HTR-8/SVneo (cell line): ENCODE data around the gene LRRC14B.

Experiments used
- DNase-seq: peaks from one replicate; pipeline ENCODE4 v3.0.0; 2011; ENCODE audit warnings: low spot score, mixed read lengths; ENCODE audit not compliant: insufficient read length
- FAIRE-seq: peaks from 2 replicates; lab custom pipeline; 2011; peaks lifted over from hg19 to GRCh38; lab: Jason Lieb, UNC

The LRRC14B gene

GRCh38 chr5:191036-191948 is at the start of gene LRRC14B:
LRRC14B (plus strand) TSS chr5:191495; CDS start chr5:191539, 44 bp downstream.
- DNase-seq = no peak
- no peak for FAIRE-seq

DNA sequence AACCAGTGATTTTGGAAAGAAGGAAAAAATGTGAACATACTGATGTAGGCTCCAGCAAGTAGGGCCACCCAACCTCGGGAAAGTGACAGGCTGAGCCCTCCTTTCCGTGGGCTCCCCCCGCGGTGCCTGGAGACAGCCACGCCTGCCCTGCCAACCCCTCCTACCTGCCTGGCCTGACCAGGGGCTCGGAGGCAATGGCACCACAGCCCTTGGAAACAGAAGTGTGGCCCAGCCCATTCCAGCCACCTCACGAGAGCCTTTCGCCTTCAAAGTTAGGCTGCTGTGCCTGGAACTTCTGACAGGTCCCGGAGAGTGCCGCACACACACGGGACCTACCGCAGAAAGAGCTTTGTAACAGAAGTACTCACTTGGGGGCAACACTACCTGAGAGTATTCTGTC is 49.5 kb upstream of the LRRC14B start:
- FAIRE-seq = no peak
- no peak for DNase-seq

GRCh38 chr5:142246-142810 is 49.0 kb upstream of the LRRC14B start:
- DNase-seq (no peak), FAIRE-seq (peak; percentile 98)

DNA sequence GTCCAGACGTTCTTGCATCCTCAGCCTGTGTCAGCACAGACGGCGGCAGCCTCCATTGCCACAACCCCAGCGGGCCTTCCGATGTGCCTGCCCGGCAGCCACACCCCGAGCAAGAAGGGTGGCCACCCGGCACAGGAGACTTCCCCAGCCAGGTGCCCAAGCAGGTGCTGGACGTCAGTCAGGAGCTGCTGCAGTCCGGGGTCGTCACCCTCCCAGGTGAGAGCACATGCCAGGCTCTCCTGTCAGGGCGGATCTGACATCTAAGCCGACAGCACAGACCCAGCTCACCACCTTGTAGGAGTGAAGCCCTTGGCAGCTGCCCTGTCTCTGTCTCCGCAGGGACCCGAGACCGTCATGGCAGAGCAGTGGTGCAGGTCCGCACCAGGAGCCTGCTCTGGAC is 48.3 kb upstream of the LRRC14B start:
- no peak for FAIRE-seq

DNA sequence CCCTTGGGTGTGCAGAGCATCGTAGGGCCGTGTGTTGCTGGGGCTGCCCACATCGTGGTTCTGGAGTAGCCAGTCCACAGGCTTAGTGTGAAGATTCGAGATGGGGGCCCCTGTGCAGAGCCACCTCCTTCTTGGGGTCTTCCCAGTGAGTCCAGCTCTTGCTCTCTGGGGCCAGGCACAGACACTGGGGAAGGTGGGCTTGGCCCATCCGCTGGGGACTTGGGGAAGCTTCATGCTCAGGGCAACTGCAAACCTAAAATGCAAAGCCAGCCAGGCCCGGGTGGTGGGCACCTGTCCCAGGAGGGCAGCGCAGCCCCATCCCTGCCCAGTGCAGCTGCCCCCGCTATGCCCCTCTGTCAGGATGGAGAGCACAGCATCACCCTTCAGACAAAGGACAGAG is 46.4 kb upstream of the LRRC14B start:
- DNase-seq = no peak
- FAIRE-seq = no peak

More for the DNA sequence above, 48.3 kb upstream of the LRRC14B start:
- no peak for DNase-seq

- FAIRE-seq (no peak), DNase-seq (no peak)
These were observed 45.5 kb upstream of the LRRC14B start for GRCh38 chr5:145585-146323.

- no peak for DNase-seq
- FAIRE-seq = peak; percentile 55
These were observed 43.5 kb upstream of the LRRC14B start for GRCh38 chr5:147751-148150.

DNA sequence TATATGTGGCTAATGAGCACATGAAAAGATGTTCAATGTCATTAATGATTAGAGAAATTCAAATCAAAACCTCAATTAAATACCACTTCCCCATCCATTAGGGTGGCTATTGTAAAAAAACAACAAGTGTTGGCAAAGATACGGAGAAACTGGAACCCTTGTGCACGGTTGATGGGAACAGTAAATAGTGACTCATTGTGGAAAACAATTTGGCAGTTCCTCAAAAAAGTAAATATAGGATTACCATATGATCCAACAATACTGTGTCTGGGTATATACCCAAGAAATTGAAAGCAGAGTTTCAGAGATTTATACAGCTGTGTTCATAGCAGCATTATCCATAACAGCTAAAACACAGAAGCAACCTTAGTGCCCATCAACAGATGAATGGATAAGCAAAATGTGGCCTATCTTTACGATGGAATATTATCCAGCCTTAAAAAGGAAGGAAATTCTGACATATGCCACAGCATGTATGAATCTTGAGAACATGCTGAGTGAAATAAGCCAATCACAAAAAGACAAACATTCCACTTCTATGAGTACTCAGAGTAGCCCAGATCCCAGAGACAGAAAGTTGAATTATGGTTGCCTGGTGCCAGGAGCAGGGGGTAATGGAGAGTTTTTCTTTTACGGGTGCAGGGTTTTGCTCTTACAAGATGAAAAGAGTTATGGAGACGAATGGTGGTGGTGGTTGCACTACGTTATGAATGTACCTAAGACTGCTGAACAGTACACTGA is 41.4 kb upstream of the LRRC14B start:
- DNase-seq = no peak
- FAIRE-seq = no peak

GRCh38 chr5:150746-151145 is 40.5 kb upstream of the LRRC14B start:
- peak; percentile 63 for FAIRE-seq
- DNase-seq = no peak

- FAIRE-seq = no peak
- no peak for DNase-seq
These were observed 39.2 kb upstream of the LRRC14B start for GRCh38 chr5:152077-152476.

DNA sequence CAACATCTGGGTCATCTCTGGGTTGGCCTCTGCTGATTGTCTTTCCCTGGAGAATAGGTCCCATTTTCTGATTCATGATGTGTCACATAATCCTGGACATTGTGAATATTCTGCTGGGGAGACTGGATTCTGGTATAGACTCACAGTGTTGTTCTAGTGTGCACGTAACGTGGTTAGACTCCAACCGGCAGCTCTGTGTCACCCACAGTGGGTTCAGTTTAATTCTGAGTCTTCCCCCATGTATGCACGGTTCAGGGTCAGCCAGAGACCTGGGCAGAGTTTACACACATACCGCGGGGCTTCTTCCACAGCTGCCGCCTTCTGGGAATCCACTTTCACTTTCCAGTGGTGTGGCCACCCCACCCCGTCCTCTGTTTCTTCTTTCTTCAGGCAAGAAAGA is 38.0 kb upstream of the LRRC14B start:
- FAIRE-seq (peak; percentile 49), DNase-seq (no peak)

GRCh38 chr5:154236-154635 is 37.1 kb upstream of the LRRC14B start:
- DNase-seq = no peak
- FAIRE-seq = no peak

- FAIRE-seq = peak; percentile 69
- DNase-seq = no peak
These were observed 36.5 kb upstream of the LRRC14B start for GRCh38 chr5:154826-155225.

GRCh38 chr5:155651-156410 is 35.5 kb upstream of the LRRC14B start:
- DNase-seq = no peak
- FAIRE-seq = peak; percentile 33

DNA sequence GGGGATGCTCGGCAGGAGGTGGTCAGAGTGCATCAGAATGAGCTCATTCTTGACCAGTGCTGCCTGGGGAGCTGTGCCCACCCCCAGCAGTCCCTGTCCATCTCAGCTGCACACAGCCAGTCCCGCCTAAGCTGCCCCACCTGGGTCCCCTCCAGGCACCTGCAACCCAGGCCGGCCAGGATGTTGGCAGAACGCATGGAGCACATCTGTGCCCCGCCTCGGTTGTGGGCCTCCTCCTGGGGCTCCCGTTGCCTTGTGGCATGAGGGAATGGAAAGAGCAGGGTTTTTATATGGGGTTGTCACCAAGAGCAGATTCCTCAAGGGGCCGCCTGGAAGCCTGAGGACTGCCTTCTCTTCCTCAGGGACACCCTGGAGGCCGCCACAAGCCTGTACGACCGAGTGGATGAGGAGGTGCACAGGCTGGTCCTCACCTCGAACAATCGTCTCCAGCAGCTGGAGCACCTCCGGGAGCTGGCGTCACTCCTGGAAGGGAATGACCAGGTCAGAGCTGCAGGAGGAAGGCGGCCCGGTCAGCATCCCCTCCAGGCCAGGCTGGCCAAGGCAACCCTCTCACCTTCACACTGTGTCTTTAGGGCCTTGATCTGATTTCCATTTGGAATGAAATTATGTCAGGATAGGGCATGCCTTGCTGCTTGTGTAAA is 34.8 kb upstream of the LRRC14B start:
- no peak for DNase-seq

DNA sequence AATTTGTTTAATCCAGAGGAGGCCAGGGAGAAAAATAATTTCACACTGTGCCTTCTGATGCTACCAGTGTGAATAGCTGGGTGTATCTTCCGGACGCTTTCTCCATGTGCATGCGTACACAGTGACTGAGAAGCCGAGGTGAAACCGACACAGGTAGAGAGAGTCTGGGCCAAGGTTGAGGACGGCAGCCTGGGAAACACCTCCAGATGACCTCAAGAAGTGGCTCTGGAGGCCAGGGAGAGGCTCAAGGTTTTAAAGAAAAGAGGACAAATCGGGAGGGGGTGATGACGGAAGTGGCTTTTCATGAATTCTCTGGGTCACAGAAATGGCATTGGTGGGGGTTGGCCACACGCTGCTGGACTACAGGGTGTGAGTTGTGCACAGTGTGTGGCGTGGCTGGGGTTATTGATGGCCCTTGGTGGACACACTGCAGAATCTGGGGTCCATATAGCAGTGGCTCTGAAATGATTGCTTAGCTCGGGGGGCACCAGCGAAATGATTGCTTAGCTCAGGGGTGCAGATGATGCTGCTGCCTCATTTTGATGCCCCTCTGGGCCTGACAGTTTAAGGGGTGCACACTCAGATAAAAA is 34.1 kb upstream of the LRRC14B start:
- DNase-seq (no peak), FAIRE-seq (no peak)

More for the DNA sequence above, 34.8 kb upstream of the LRRC14B start:
- FAIRE-seq = no peak

DNA sequence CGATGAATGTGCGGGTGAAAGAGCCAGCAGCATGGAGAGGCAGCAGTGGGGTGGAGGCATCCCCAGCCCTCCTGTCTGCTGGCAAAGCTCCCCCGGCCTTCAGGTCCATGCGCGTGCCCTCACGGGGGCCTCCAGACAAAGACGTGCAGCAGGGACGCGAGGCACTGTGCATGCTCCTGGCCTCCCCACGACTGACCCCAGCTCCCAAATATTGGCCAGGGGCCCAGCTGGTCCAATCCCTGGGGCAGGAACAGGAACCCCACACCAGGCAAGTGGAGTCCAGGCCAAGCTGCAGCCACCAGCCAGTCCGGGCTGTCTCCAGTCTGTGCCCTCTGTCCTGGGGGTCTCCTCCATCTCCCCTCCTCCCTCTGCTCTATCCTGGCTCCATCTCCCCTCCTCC is 33.5 kb upstream of the LRRC14B start:
- peak; percentile 4 for FAIRE-seq

DNA sequence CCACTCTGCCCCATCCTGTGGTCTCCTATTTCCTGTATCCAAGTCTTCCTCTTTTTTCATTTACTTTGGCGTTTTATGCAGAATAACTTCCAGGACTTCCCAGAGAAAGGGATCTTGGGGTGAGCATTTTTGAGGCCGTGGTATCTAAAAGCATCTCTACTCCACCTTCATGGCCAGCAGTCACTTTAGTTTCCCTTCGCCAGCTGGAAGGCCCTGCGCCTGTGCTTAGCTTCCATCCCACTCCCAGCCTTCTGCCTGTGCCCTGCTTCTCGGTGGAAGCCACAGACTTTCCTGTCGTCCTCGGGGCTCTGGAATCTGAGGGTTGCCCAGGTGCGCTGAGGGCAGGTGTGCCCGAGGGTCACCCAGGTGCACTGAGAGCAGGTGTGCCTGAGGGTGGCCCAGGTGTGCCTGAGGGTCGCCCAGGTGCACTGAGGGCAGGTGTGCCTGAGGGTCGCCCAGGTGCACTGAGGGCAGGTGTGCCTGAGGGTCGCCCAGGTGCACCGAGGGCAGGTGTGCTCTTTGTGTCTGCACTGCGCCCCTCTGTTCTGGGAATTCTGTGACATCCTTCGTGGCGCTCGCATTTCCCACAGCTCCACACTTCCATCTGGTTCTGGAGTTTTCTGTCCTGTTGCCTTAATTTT is 32.4 kb upstream of the LRRC14B start:
- DNase-seq = no peak
- FAIRE-seq = peak; percentile 91

More for the DNA sequence above, 33.5 kb upstream of the LRRC14B start:
- DNase-seq = no peak
